Measurements from ENCODE around the gene PPP3CA. TPM values are rescaled to one million over a fixed set of nuclear protein-coding genes. Genes with fewer than 3 reads are reported as not detected.

PPP3CA gene
- total and polyA plus RNA-seq, 2 donors from 2014 or later: 6.9 to 31.5 TPM

- no peak for DNase-seq
- H3K9ac ChIP-seq (ENCODE audit: low read length in 3 of 3): no peak overlapping the region
- H3K27ac ChIP-seq (ENCODE audit: low read depth in 2 of 2, low read length in 2 of 2): no peak overlapping the region
- H3K36me3 ChIP-seq (ENCODE audit: control insufficient read depth in 2 of 3, insufficient read depth in 3 of 3, low read length in 3 of 3): no peaks in the 10 kb centered on the region
- no peaks in the 10 kb centered on the region for H3K27me3 ChIP-seq (ENCODE audit: control insufficient read depth, insufficient read depth, low read length)
- no peak for FAIRE-seq
- no peaks in the 10 kb centered on the region for H3K4me1 ChIP-seq (ENCODE audit: control insufficient read depth in 2 of 3, insufficient read depth in 2 of 3, low read depth in 1 of 3, low read length in 3 of 3)
- intact Hi-C loops (cut with DNase I): no loop called here
- H3K9me3 ChIP-seq (ENCODE audit: control insufficient read depth in 2 of 3, insufficient read depth in 1 of 3, low read length in 3 of 3): no peaks in the 10 kb centered on the region
- no peak overlapping the region for H3K4me3 ChIP-seq (ENCODE audit: low read length in 3 of 3)
- TF ChIP-seq, protein P1, sequence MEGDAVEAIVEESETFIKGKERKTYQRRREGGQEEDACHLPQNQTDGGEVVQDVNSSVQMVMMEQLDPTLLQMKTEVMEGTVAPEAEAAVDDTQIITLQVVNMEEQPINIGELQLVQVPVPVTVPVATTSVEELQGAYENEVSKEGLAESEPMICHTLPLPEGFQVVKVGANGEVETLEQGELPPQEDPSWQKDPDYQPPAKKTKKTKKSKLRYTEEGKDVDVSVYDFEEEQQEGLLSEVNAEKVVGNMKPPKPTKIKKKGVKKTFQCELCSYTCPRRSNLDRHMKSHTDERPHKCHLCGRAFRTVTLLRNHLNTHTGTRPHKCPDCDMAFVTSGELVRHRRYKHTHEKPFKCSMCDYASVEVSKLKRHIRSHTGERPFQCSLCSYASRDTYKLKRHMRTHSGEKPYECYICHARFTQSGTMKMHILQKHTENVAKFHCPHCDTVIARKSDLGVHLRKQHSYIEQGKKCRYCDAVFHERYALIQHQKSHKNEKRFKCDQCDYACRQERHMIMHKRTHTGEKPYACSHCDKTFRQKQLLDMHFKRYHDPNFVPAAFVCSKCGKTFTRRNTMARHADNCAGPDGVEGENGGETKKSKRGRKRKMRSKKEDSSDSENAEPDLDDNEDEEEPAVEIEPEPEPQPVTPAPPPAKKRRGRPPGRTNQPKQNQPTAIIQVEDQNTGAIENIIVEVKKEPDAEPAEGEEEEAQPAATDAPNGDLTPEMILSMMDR (IDR thresholded peaks at IDR 0.05; ENCODE audit: borderline replicate concordance, extremely low read depth, insufficient read depth): no peak
These were observed 19.9 kb upstream of the PPP3CA start for GRCh38 chr4:101367201-101367600.

DNA sequence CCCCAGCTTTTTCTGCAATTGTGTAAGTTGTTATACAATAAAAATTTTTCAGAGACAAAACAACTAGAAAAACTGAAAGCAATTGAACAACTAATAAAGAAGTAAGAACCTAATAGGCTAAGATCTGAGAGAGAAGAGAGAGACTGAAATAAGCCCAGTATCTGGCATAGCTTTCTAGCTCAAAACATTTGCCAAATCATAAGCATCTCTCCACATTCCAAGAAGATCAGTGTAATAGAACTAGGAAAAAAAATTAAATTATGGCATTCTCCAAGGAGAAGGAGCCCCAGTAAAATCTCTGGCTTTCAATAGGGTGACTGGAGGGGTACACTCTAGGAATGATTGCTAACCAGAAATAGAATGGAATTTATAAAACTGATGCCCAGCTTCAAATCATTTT, 19.0 kb upstream of the PPP3CA start:
- H3K27ac ChIP-seq (ENCODE audit: low read depth in 2 of 2, low read length in 2 of 2): no peak overlapping the region
- TF ChIP-seq, protein P1 (IDR thresholded peaks at IDR 0.05; ENCODE audit: borderline replicate concordance, extremely low read depth, insufficient read depth): no peak

DNA sequence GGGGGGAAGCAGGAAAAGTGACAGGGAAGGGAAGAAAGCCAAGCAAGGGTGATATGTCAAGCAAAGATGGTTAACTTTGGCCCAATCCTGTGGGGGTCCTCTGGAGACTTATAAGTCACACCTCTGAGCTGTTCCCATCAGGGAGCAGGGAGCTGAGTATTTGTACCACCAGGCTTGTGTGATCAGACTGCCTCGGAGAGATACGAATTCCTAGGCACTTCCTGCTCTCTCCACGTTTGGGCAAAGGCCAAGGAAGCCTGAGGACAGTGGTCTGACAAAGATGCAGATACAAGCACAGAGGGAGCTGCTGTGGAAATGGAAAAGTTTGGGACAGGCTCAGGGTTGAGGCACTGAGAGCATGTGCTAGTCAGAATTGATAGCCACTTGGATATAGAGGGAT, 10.4 kb upstream of the PPP3CA start:
- Histone ChIP-seq H3K4me3 (ENCODE audit: low read length in 3 of 3) (no peak overlapping the region), H3K4me1 (ENCODE audit: control insufficient read depth in 2 of 3, insufficient read depth in 2 of 3, low read depth in 1 of 3, low read length in 3 of 3) (no peaks in the 10 kb centered on the region), H3K27me3 (ENCODE audit: control insufficient read depth, insufficient read depth, low read length) (no peaks in the 10 kb centered on the region), H3K9ac (ENCODE audit: low read length in 3 of 3) (no peak overlapping the region), H3K27ac (ENCODE audit: low read depth in 2 of 2, low read length in 2 of 2) (no peak overlapping the region), H3K9me3 (ENCODE audit: control insufficient read depth in 2 of 3, insufficient read depth in 1 of 3, low read length in 3 of 3) (no peaks in the 10 kb centered on the region), H3K36me3 (ENCODE audit: control insufficient read depth in 2 of 3, insufficient read depth in 3 of 3, low read length in 3 of 3) (no peaks in the 10 kb centered on the region)
- intact Hi-C loops (cut with DNase I): no loop called here
- FAIRE-seq (no peak), DNase-seq (no peak)
- TF ChIP-seq, protein P1 (IDR thresholded peaks at IDR 0.05; ENCODE audit: borderline replicate concordance, extremely low read depth, insufficient read depth): no peak

More for the DNA sequence above, 19.0 kb upstream of the PPP3CA start:
- H3K4me1 ChIP-seq (ENCODE audit: control insufficient read depth in 2 of 3, insufficient read depth in 2 of 3, low read depth in 1 of 3, low read length in 3 of 3): no peaks in the 10 kb centered on the region
- no peak for FAIRE-seq
- H3K27me3 ChIP-seq (ENCODE audit: control insufficient read depth, insufficient read depth, low read length): no peaks in the 10 kb centered on the region
- H3K36me3 ChIP-seq (ENCODE audit: control insufficient read depth in 2 of 3, insufficient read depth in 3 of 3, low read length in 3 of 3): no peaks in the 10 kb centered on the region
- DNase-seq: no peak
- H3K9ac ChIP-seq (ENCODE audit: low read length in 3 of 3): no peak overlapping the region
- intact Hi-C loops (cut with DNase I): no loop called here
- H3K9me3 ChIP-seq (ENCODE audit: control insufficient read depth in 2 of 3, insufficient read depth in 1 of 3, low read length in 3 of 3): no peaks in the 10 kb centered on the region
- H3K4me3 ChIP-seq (ENCODE audit: low read length in 3 of 3): no peak overlapping the region

DNA sequence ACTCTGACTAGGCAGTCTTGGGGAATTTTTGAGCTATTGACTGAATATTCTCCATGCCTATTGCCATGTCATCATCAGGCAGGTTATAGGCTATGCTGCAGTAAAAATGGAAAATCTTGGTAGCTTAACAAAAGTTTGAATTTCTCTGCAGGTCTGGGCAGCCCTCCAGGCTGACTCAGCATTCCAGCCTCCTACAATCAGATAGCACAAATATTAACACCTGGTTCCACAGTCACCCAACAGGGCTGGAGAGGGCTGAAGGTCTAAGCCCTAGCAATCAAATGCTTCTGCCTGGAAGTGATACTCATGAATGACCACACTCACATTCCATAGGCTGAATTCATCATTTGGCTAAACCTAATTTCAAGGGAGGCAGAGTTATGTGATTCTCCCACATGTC, 9.6 kb upstream of the PPP3CA start:
- no peaks in the 10 kb centered on the region for H3K36me3 ChIP-seq (ENCODE audit: control insufficient read depth in 2 of 3, insufficient read depth in 3 of 3, low read length in 3 of 3)
- no peak overlapping the region for H3K4me3 ChIP-seq (ENCODE audit: low read length in 3 of 3)
- peak in 2 of 5 donors; percentile 19 to 36 for DNase-seq
- intact Hi-C loops (cut with DNase I): no loop called here
- no peaks in the 10 kb centered on the region for H3K27me3 ChIP-seq (ENCODE audit: control insufficient read depth, insufficient read depth, low read length)
- H3K9me3 ChIP-seq (ENCODE audit: control insufficient read depth in 2 of 3, insufficient read depth in 1 of 3, low read length in 3 of 3): no peaks in the 10 kb centered on the region
- no peaks in the 10 kb centered on the region for H3K4me1 ChIP-seq (ENCODE audit: control insufficient read depth in 2 of 3, insufficient read depth in 2 of 3, low read depth in 1 of 3, low read length in 3 of 3)
- no peak overlapping the region for H3K27ac ChIP-seq (ENCODE audit: low read depth in 2 of 2, low read length in 2 of 2)
- H3K9ac ChIP-seq (ENCODE audit: low read length in 3 of 3): no peak overlapping the region
- TF ChIP-seq, protein P1 (IDR thresholded peaks at IDR 0.05; ENCODE audit: borderline replicate concordance, extremely low read depth, insufficient read depth): no peak
- no peak for FAIRE-seq
